NOMO-1 (cell line): ENCODE data around the gene CARD16.
"Not testable (repeated sequence)": the region's sequence is repeated elsewhere in the genome, so short reads cannot be mapped to it uniquely, and the experiment has no call there.

Experiments
- DNase-seq, 2 experiments: peaks; one replicate each; lab custom pipeline; 2025; ENCODE audit not compliant: unreplicated experiment in 2 of 2; lab: John Stamatoyannopoulos, UW

The CARD16 gene

GRCh38 chr11:105044557-105045524, at the start of gene CARD16:
Gene CARD16 (minus strand): TSS chr11:105045335. CDS start chr11:105045297, 38 bp downstream.
- peak; percentile 39 to 58 for DNase-seq

GRCh38 chr11:105092256-105093239, 47.4 kb upstream of the CARD16 start:
- peak in 1 of 2 experiments; percentile 24 for DNase-seq

GRCh38 chr11:105081412-105082150, 36.4 kb upstream of the CARD16 start:
- no peak for DNase-seq

- peak in 1 of 2 experiments; percentile 37 for DNase-seq
These were observed 35.2 kb upstream of the CARD16 start for GRCh38 chr11:105080171-105080906.

GRCh38 chr11:105078283-105078682, 33.1 kb upstream of the CARD16 start:
- no peak for DNase-seq

- DNase-seq = not testable (repeated sequence)
These were observed 32.1 kb upstream of the CARD16 start for GRCh38 chr11:105077141-105077790.

GRCh38 chr11:105074166-105074530, 29.0 kb upstream of the CARD16 start:
- DNase-seq = no peak

- no peak for DNase-seq
These were observed 28.5 kb upstream of the CARD16 start for GRCh38 chr11:105073456-105074165.

GRCh38 chr11:105072080-105072479, 26.9 kb upstream of the CARD16 start:
- not testable (repeated sequence) for DNase-seq

- peak in 1 of 2 experiments; percentile 25 for DNase-seq
These were observed 26.1 kb upstream of the CARD16 start for GRCh38 chr11:105071089-105071732.

GRCh38 chr11:105070306-105070705, 25.2 kb upstream of the CARD16 start:
- peak; percentile 15 to 29 for DNase-seq

GRCh38 chr11:105069749-105070148, 24.6 kb upstream of the CARD16 start:
- DNase-seq = not testable (repeated sequence)

GRCh38 chr11:105063245-105063941, 18.3 kb upstream of the CARD16 start:
- DNase-seq = not testable (repeated sequence)

GRCh38 chr11:105057432-105057831, 12.3 kb upstream of the CARD16 start:
- no peak for DNase-seq

GRCh38 chr11:105056446-105056845, 11.3 kb upstream of the CARD16 start:
- DNase-seq = no peak

GRCh38 chr11:105054723-105055493, 9.8 kb upstream of the CARD16 start:
- DNase-seq = peak; percentile 51 to 77

GRCh38 chr11:105052487-105052886, 7.4 kb upstream of the CARD16 start:
- DNase-seq = no peak
